Ectodermal cell (in vitro differentiated cells): ENCODE data around the gene TNNI3.
A peak's percentile ranks its signal among the peaks of the same experiment; 100 is the strongest.

Experiments
- H3K27ac ChIP-seq: 2 replicates; pipeline ENCODE4 v1.7.0; 2013; ENCODE audit warnings: mild to moderate bottlenecking, low read depth, low read length; ENCODE audit not compliant: insufficient read depth, poor library complexity, severe bottlenecking
- H3K27me3 ChIP-seq: 2 replicates; pipeline ENCODE4 v1.7.0; 2013; ENCODE audit warnings: mild to moderate bottlenecking, low read length; ENCODE audit not compliant: insufficient read depth, control insufficient read depth, poor library complexity, severe bottlenecking
- H3K36me3 ChIP-seq: one replicate; pipeline ENCODE4 v1.7.0; 2013; ENCODE audit warnings: low read length; ENCODE audit not compliant: control insufficient read depth, insufficient read depth
- H3K4me1 ChIP-seq: one replicate; pipeline ENCODE4 v1.7.0; 2013; ENCODE audit warnings: low read length; ENCODE audit not compliant: control insufficient read depth, insufficient read depth
- H3K4me3 ChIP-seq: 2 replicates; pipeline ENCODE4 v1.7.0; 2013; ENCODE audit warnings: low read depth, low read length, control low read depth; ENCODE audit not compliant: insufficient read depth
- H3K9me3 ChIP-seq: 2 replicates; pipeline ENCODE4 v1.7.0; 2013; ENCODE audit warnings: mild to moderate bottlenecking, low read length, moderate library complexity; ENCODE audit not compliant: control insufficient read depth
- WGBS, 2 experiments: methylation state at CpG; one replicate each; pipeline ENCODE4 v1.1.7; 2013; ENCODE audit warnings: missing lambda C conversion rate in 2 of 2; 5-methylcytosine and 5-hydroxymethylcytosine counted together

Gene TNNI3

DNA sequence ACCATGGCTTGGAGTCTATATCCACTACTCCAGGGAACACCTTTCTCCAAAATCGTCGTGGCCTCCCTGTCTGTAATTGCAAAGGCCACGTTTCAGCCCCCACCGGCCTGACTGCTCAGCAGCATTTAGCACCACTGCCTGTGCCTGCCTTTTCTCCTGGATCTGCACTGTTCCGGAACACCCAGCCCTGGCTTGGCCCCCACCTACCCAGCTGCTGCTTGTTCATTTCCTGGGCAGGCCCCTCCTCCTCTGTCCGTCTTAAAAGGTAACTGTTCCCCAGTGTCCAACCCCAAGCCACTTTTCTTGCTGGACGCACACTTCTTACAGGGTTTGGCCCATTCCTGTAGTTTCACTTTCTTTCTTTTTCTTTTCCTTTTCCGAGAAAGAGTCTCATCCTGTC, 31.1 kb upstream of the TNNI3 start:
- 80 to 82% methylated on average over 8 of the region's 8 CpGs for WGBS, 2 experiments
- no peaks in the 10 kb centered on the region for H3K4me1 ChIP-seq
- H3K4me3 ChIP-seq = no peak overlapping the region
- no peak overlapping the region for H3K27ac ChIP-seq
- no peaks in the 10 kb centered on the region for H3K36me3 ChIP-seq
- H3K9me3 ChIP-seq = no peaks in the 10 kb centered on the region
- no peaks in the 10 kb centered on the region for H3K27me3 ChIP-seq

DNA sequence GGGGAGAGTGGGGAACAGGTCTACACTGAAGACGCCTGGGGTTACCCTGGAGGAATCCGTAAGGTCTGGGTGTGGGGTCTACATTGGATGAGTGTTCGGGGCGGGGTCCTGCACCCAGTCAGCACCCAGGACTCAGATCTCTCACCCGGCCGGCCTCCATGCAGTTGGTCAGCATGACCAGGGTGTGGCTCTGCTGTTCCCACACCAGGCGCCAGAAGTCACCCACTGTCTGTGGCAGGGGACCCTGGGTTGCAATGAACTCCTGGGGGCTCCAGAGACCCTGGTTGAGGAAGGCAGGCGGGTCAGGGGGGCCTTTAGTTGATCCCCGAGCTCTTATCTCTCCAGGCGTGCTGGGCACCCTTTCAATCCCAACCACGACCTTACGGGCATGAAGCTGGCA, 28.5 kb upstream of the TNNI3 start:
- peaks cover 17% of the 10 kb centered on the region for H3K27me3 ChIP-seq
- no peak overlapping the region for H3K4me3 ChIP-seq
- no peak overlapping the region for H3K27ac ChIP-seq
- H3K9me3 ChIP-seq = no peaks in the 10 kb centered on the region
- 87 to 88% methylated on average over 12 of the region's 12 CpGs for WGBS, 2 experiments
- no peaks in the 10 kb centered on the region for H3K4me1 ChIP-seq
- no peaks in the 10 kb centered on the region for H3K36me3 ChIP-seq

DNA sequence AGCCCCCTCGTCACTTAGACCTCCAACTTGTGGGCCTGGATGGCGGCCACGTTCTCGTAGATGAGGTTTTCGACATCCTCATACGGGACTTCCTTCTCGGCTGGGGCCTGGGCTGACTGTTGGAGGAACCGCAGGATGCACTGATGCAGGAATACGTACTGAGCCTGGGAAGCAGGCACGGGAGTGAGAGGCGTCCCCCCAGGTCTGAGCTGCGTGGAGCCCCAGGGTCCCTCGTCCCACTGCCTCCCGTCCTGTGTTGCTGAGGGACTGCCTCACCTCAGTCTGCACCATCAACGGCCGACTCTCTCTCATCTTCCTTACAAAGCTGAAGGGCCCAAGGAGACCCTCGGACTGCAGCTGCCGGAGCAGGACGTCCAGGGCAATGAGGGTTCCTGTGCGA, 24.2 kb upstream of the TNNI3 start:
- peaks cover 46% of the 10 kb centered on the region for H3K27me3 ChIP-seq

DNA sequence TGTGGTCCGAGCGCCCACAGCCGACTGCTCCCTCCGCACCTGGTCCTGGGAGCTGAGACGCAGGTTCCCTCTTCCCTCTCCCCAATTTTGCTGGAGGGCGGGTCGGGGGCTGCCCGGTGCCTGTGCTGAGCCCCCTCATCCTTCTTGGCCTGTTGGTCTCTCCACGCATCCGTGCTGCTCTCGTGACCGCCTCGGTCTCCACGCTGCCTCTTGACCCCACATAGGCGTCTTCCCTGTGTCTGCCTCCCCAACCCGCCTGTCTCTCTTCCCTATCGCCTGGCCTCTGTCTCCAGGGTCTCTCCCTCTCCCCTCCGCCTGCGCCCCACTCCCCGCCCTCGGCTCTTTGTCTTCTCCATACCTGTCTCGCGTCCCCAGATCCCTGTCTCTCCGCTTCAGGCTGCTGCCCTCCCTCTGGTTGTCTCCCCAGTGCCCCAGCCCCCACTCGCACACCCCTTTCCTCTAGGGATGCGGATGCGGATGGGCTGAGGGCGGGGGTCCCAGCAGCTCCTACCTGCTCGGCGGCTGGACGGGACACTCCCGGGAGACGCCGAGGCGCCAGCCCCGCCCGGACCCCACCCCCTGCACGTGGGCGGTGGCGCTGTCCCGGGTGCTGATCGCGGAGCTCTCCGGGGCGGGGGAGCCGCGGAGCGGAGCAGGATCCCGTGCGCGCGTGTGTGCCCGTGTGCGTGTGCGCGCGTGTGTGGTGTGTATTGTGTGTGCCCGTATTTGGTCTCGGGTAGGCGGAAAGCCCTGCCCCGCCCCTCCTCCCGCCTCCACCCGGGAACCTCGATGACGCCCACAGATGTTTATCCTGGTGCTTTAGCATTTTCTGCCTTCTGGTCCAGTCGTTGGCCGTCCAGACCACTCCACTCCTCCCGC, 22.3 kb upstream of the TNNI3 start, which contains the start of gene SYT5:
Gene SYT5 (minus strand): TSS at position 684 of the 879 bp plus-strand sequence. CDS start 1,248 bp downstream, outside the sequence.
- peaks cover 9% of the 10 kb centered on the region for H3K4me1 ChIP-seq
- H3K4me3 ChIP-seq = peak within 1 kb of the TSS; percentile 39
- peaks cover 46% of the 10 kb centered on the region for H3K27me3 ChIP-seq
- WGBS, 2 experiments = 3 to 4% methylated on average over 68 of the region's 68 CpGs
- no peaks in the 10 kb centered on the region for H3K36me3 ChIP-seq
- no peak within 1 kb of the TSS for H3K27ac ChIP-seq
- no peaks in the 10 kb centered on the region for H3K9me3 ChIP-seq

More for the DNA sequence above, 24.2 kb upstream of the TNNI3 start:
- H3K9me3 ChIP-seq = no peaks in the 10 kb centered on the region
- no peak overlapping the region for H3K27ac ChIP-seq
- H3K4me3 ChIP-seq = no peak overlapping the region
- no peaks in the 10 kb centered on the region for H3K36me3 ChIP-seq
- WGBS, 2 experiments = 82 to 84% methylated on average over 20 of the region's 20 CpGs
- H3K4me1 ChIP-seq = peaks cover 9% of the 10 kb centered on the region

DNA sequence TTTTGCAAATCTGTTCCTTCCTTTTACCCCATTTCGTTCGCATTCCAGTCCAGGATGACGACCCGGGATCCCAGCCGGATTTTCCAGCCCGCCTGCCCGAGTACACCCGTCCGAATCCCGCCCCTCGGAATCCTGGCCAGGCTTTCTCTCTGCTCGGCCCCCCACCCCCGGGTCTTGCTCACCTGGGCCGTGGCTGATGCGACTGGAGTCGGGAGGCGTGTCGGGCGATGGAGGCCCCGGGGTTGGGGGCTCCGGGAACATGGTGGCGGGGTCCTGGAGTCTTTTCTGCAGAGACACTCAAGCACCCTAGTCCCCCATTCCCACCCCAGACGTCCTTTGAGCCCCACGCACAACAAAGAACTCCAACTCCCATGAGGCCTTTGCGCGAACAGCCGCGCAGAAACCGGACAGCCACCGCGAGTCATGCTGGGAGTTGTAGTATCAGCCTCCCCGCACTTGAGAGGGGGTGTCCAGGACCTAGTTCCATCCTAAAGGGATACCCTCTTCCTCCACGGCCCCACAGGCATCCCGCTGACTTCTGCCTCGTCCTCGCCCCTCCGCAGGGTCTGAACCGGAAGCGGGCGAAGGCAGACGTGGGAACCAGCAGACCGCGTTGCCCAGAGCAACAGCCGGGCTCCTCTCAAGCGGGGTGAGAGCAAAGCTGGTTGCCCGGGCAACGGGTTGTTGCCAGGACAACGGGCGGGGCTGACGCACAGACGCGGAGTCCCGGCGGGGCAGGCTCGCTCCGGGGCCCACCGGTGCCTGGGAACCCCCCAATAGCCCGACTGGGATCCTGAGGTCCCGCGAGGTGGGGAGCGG, 21.5 kb upstream of the TNNI3 start:
- H3K4me1 ChIP-seq = peaks cover 9% of the 10 kb centered on the region
- H3K9me3 ChIP-seq = no peaks in the 10 kb centered on the region
- H3K27ac ChIP-seq = no peak overlapping the region
- peaks cover 49% of the 10 kb centered on the region for H3K27me3 ChIP-seq
- H3K36me3 ChIP-seq = no peaks in the 10 kb centered on the region
- WGBS, 2 experiments = 3% methylated on average over 61 of the region's 61 CpGs
- H3K4me3 ChIP-seq = peak overlapping the region; percentile 39

DNA sequence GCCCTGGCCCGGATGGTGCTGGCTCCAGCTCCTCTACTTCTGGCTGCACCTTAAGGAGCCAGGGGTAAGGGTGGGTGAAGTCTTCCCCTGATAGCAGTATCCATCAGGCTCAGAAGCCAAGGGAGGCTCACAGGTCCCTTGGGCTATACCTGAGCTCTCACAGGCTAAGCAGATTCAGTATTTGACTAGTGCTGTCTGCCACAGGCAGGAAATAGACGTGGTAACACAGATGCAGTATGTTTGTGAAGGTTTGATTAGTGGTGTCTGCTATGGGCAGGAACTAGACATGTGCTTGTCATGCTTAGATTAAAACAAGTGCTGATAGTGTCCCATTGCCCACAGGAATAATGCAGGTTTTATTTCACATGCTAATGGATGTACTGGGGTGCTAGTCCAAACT, 18.5 kb upstream of the TNNI3 start:
- Histone ChIP-seq H3K27me3 (peaks cover 59% of the 10 kb centered on the region), H3K4me1 (peaks cover 17% of the 10 kb centered on the region), H3K9me3 (no peaks in the 10 kb centered on the region), H3K27ac (no peak overlapping the region), H3K4me3 (no peak overlapping the region), H3K36me3 (no peaks in the 10 kb centered on the region)
- 49 to 54% methylated on average over 2 of the region's 2 CpGs for WGBS, 2 experiments

DNA sequence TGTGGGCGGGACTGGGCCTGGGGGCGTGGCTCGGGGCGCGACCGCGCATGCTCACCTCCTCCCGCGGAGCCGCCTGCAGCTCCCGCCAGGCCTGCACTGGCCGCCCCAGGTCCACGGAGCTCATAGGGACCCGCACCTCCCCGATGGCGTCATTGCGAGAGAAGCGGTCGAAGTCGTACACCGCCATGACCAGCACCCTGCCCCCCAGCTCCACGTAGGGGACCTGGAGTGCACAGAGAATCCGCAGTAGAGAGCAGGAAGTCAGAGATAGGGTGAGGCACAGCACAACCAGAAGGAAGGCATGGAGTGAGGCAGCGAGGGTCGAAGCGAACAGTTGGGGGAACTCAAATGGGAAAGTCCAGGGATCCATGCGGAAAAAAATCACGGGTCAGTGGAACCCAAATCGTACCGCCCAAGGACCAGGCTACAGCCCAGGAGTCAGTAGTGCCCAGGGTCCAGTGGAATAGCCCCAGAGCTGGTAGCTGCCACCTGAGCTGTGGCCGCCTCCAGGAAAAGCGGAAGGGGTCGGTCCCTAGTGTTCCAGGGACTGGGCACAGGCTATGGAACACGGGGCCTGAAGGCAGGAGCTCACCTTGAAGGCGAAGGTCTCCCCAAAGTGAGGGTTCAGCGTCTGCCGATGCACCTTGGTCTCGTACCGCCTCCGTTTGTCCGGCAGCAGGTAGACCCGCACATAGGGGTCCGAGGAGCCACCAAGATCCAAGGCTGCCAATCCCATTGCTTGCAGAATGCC, 17.8 kb upstream of the TNNI3 start:
- peaks cover 59% of the 10 kb centered on the region for H3K27me3 ChIP-seq

DNA sequence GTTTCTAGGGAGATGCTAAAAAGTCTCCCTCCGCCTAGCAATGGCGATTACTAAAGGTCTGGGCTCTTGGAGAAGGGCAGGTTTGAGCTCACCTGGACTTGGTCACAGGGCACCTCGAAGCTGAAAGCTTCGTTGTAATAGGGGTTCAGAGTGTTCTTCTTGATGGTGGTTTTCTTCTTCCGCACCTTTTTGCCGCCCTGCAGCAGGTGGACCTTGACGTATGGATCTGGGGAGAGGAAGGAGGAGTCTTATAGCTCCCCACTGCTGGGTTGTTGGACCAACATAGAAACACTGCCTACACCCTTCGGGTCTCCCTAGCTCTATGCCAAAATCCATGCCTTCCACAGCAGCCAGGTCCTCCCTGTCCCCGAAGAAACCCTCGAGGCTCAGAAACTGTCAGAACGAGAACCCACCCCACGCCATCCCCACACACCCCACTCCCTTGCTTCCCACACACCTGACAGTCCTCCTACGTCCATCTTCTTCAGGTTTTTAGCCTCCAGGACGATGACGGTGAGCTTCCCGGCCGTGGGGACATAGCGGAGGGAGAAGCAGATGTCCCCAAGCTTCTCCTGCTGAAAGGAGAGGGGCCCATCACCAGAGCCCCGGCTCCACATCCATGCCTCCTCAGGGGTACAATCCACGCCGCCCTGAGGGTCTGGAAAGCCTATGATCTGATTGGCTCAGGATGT, 17.0 kb upstream of the TNNI3 start:
- no peaks in the 10 kb centered on the region for H3K9me3 ChIP-seq
- peaks cover 10% of the 10 kb centered on the region for H3K4me1 ChIP-seq
- H3K27me3 ChIP-seq = peaks cover 57% of the 10 kb centered on the region
- no peak overlapping the region for H3K27ac ChIP-seq
- WGBS, 2 experiments = 79 to 84% methylated on average over 21 of the region's 21 CpGs
- no peak overlapping the region for H3K4me3 ChIP-seq
- H3K36me3 ChIP-seq = no peaks in the 10 kb centered on the region

More for the DNA sequence above, 17.8 kb upstream of the TNNI3 start:
- no peak overlapping the region for H3K4me3 ChIP-seq
- H3K4me1 ChIP-seq = peaks cover 17% of the 10 kb centered on the region
- no peaks in the 10 kb centered on the region for H3K36me3 ChIP-seq
- H3K9me3 ChIP-seq = no peaks in the 10 kb centered on the region
- WGBS, 2 experiments = 92% methylated on average over 43 of the region's 43 CpGs
- no peak overlapping the region for H3K27ac ChIP-seq

DNA sequence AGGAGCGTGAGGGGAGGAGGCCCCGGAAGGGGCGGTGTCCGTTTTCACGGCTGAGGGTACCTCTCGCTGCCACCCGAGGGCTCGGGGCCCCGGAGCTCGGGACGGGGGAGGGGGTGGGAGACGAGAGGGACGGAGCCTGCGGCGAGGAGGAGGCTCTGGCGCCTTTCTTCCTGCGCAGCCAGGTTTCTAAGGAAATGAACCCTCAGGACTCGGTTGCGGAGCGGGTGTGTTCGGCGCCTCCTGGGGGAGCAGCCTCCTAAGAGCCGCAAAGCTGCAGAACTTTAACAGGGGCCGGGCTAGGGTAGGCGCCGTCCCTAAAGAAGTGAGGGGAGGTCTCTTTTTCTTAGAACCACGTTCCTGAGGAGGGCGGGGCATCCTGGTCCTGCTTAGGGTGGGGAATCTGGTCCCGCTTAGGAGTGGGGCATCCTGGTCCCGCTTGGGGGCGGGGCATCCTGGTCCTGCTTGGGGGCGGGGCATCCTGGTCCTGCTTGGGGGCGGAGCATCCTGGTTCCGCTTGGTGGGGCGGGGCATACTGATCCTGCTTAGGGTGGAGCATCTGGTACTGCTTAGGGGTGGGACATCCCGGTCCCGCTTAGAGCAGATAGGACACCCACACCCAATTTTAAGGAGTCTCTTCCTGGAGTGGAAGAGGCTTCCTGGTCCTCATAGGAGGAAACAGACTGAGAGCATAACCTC, 16.3 kb upstream of the TNNI3 start:
- WGBS, 2 experiments = 1% methylated on average over 37 of the region's 37 CpGs
- Histone ChIP-seq H3K36me3 (no peaks in the 10 kb centered on the region), H3K27me3 (peaks cover 60% of the 10 kb centered on the region), H3K4me3 (peak overlapping the region; percentile 50), H3K27ac (no peak overlapping the region), H3K4me1 (peaks cover 8% of the 10 kb centered on the region), H3K9me3 (no peaks in the 10 kb centered on the region)
